ENCODE measurements around the gene FCN1. TPM values are rescaled to one million over a fixed set of nuclear protein-coding genes. Genes with fewer than 3 reads are reported as not detected.

Gene FCN1
- total RNA-seq, 1 donor from 2014 or later, result 9.3 TPM

GRCh38 chr9:134937164-134937555 is 19.4 kb upstream of the FCN1 start:
- DNase-seq, result no peak

GRCh38 chr9:134936346-134937163 is 18.8 kb upstream of the FCN1 start:
- DNase-seq, result no peak

GRCh38 chr9:134935701-134936345 is 18.1 kb upstream of the FCN1 start:
- DNase-seq, result no peak

DNA sequence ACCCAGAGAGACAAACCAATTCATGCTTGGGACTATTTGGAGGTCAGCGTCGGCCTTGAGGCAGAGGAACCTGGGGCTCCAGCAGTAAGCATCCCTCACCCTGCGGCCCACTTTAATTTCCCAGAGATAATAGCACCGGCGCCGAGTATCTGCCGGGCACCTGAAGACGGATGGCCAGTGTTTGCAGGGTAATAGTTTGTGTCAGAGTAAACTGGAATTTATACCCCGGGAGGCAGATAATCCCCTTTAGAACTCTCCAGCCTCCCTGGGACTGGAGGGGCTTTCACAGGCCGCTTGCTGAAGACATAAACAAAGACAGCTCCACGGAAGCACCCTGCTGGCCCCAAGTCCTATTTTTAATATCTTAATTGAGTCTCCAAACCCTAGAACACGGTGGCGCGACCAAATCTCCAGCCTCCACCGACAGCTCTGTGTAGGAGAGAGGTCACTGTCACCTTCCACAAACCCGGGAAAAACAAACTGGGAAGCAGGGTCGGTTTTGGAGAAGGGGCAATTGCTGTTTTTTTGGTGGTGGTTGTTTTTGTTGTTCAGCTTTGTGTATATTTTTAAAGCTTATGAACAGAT is 17.4 kb upstream of the FCN1 start:
- no peak for DNase-seq

GRCh38 chr9:134933076-134933659 is 15.5 kb upstream of the FCN1 start:
- no peak for DNase-seq

GRCh38 chr9:134932606-134933005 is 14.9 kb upstream of the FCN1 start:
- DNase-seq, result no peak

DNA sequence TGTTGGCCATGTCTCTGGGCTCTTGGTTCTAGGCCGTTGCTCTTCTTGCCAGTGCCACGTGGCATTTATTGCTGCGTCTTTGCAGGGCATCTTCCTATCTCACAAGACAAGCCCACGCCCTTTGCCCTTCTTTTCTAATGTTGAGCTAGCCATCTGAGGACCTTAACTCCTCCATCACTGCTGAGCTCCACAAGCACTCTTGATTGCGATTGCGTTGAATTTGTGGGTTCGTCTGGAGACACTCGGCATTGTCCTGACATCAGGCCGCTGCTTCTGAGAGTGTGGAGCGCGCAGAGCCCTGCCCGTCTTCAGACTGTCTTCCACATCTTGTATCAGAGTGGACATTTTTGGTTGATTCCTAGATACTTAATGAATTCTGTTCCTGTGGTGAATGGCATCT is 14.5 kb upstream of the FCN1 start:
- DNase-seq, result no peak

- no peak for DNase-seq
Measured at GRCh38 chr9:134930398-134930797, 12.7 kb upstream of the FCN1 start.

GRCh38 chr9:134929193-134930158 is 11.8 kb upstream of the FCN1 start:
- no peak for DNase-seq

DNA sequence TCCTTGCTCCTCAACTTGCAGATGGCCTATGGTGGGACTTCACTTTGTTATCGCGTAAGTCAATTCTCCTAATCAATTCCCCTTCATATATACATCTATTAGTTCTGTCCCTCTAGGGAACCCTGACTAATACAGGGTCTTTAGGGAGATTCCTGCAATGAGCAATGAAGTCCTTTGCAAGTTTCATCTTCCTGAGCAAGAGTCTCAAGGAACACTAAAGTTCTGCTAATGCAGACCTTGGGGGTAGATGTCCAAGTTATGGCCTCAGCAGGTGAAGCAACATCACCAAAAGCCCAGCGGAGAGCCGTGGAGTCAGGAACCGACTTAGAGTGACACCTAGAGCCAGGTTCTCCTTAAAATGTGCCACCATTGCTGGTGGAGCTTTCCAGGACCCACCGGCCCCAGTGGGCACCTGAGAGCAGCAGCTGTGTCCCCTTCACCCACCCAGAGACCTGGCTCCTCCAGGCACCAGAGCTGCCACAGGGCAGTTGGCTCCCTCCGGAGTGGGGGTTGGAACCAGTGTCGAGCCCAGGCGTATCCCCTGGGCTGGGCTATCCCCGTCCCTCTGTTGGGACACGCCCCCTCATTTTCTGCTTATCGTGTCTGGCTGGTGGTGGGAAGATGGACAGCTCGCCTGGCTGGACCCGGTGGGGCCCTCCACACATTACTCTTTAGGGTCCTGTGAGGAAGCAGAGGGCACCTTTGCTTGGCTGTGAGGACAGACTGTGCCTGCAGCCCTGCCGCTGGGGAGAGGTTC is 10.9 kb upstream of the FCN1 start:
- DNase-seq, result no peak

GRCh38 chr9:134925011-134925511 is 7.3 kb upstream of the FCN1 start:
- no peak for DNase-seq

- no peak for DNase-seq
Measured at GRCh38 chr9:134923466-134923865, 5.8 kb upstream of the FCN1 start.

- no peak for DNase-seq
Measured at GRCh38 chr9:134922932-134923240, 5.2 kb upstream of the FCN1 start.

DNA sequence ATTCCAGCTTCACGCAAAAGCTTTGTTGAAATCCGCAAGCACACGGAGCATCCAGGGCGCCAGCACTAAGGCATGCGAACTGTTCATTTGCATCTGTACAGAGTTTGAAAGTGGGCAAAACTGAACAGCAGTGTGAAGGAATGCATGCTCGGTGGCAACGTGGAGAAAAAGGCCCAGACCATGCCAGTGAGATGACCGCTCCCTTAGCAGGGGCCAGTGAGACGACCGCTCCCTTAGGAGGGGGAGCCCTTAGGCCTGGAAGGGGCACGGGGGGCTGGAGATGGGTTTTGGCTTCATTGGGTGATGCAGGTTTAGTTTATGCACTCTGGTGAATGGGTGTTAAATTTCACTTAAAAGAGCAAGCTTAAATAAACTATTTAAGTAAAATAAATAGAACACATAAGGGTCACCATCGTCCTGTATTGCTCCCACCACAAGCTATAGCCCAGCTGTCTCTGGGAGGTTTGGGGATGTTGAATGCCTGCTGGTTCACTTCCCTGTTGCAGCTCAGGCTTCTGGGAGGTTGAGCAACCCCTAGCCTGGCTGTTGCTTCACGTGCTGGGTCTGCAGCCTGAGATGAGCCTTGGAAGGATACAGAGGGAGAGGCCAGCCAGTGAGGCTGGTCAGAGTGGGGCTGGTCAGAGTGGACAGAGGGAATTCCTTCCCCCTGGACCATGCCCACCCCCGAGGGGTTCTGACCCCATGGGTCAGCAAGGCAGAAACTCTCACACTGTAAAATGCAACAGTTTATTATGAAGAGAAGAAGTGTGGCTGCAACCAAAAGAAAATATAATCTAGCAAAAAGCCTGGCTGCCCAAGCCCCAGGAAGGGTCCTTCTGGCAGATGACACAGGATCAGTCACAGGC is 4.6 kb upstream of the FCN1 start:
- no peak for DNase-seq

DNA sequence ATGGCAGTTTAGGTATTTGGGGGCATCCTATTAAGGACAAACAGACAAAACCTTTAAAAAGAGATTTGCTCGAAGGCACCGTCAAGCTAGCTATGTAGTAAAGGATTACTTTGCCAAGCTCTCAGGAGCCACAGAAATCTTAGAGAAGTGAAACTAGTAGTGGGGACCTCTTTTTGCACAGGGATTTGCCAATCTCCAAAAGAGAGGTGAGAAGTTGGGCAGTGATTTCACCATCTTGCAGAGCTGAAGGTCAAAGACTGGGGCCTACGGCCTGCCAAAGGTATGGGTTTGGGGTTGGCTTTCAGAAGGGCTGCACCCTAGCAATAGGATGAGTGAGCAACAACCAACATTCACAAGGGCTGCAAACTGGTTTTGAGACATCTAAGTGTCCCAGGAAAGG is 1.6 kb upstream of the FCN1 start:
- DNase-seq, result no peak

GRCh38 chr9:134918646-134919045 is 934 bp upstream of the FCN1 start:
- no peak for DNase-seq

DNA sequence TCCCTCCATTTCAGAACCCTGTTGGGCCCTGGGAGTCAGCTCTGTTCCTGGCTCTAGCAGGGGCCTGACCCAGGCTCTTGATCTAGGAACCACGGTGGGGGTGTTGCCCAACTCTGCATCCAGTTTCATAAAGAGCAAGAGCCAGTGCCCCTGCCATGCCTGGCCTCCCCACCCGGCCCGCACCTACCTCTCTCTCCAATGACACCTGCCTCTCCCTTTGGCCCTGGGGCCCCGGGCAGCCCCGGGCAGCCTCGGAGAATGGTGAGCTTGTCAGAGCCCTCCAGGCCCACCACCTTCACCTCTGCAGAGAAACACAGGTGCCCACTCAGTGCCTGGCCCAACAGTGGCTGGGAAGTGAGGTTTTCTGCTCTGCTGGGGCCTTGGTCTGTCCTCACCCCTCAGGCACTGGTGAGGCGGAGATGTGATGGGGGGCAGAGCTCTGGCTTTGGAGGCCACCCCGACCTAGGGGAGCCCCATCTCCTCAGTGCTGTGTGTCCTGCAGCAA is 1.5 kb downstream of the FCN1 start:
- DNase-seq, result no peak

- DNase-seq, result no peak
Measured at GRCh38 chr9:134915046-134915985, 2.4 kb downstream of the FCN1 start.

DNA sequence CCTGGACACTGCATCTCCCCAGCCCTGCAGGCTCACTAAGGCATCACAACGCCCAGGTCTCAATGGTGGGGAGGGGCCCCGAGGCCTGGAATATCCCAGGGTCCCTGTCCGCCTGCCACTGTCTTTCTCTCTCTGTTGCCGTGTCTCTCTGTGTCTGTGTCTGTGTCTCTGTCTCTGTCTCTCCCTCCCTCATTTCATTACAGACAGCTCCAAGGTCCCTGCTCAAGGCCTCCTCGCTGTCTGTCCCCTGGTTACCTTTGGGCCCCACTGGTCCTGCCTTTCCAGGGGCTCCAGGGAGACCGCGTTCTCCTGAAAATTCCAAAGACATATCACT is 3.2 kb downstream of the FCN1 start:
- DNase-seq, result no peak
